OCI-LY7 (cell line): ENCODE data around the gene MAST2.

ENCODE experiments used
- CTCF ChIP-seq: fragments of 200-600 bp; sonication (generic); conservative IDR thresholded peaks from 2 replicates; pipeline ENCODE4 v1.5.1; 2014; ENCODE audit warnings: mild to moderate bottlenecking, antibody characterized with exemption, low read length, moderate library complexity, mixed read lengths
- EZH2phosphoT487 ChIP-seq: fragments of 200-600 bp; sonication (generic); IDR thresholded peaks from 2 replicates; pipeline ENCODE4 v1.6.1; 2018; ENCODE audit warnings: low read depth, borderline replicate concordance, mild to moderate bottlenecking, mixed run types, antibody characterized with exemption, low read length, moderate library complexity, mixed read lengths

DNA sequence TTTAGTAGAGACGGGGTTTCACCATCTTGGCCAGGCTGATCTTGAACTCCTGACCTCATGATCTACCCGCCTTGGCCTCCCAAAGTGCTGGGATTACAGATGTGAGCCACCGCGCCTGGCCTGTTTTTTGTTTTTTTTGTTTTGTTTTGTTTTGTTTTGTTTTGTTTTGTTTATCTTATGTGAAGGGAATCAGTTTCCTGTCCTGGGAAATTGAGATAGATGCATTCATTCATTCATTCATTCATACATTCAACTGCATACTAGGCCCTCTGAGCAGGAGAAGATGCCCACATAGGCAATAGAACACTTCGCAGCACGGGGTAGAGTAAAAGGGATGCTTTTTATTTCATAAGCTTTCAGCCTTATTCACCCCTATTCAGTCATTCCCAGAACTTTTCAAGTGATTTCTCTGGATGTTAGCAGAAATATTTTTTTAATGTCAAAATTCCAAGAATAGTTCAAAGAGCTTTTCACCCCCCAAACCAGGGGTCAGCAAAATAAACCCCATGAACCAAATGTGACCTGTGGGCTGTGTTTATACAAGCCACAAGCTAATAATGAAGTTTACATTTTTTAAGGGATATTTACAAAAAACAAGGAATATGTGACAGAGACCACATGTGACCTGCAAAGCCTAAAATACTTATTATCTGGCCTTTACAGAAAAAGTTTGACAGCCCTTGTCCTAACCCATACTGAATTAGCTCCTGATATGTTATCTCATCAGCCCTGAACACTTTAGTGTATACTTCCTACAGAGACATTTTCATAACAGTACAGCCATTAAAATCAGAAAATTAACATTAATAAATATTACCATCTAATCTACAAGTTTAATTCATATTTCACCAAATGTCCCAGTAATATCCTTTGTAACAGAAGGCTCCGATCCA, 127.1 kb downstream of the MAST2 start:
- TF ChIP-seq CTCF (no peak), EZH2phosphoT487 (no peak)
